NCI-H774 (cell line): ENCODE results near the gene FAM209A.
"Not testable (repeated sequence)": the region's sequence is repeated elsewhere in the genome, so short reads cannot be mapped to it uniquely, and the experiment has no call there.

Experiments
- DNase-seq: peaks from one replicate; lab custom pipeline; 2025; lab: John Stamatoyannopoulos, UW

Gene FAM209A, protein sequence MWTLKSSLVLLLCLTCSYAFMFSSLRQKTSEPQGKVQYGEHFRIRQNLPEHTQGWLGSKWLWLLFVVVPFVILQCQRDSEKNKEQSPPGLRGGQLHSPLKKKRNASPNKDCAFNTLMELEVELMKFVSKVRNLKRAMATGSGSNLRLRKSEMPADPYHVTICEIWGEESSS

DNA sequence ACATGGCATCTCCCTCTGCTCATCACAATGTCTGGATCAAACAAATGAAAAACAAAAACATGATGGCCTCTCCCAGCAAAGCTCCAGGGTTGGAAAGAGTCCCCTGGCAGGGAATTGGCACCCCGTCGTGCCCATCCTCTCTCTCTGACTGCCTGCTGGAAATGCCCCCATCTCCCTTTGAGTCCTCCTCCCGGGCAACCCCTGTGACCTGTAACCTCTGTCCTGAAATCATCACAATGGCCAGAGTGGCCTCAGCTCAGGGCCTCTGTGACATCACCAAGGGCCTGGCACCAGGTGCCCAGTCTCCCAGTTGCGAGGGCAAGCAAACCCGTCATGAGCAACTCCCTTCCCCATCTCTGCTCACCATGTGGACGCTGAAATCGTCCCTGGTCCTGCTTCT is at the start of gene FAM209A:
Gene FAM209A, plus strand, starts transcription at position 301 of the 400 bp plus-strand sequence. Its CDS starts 65 bp downstream, at position 366.
- DNase-seq: not testable (repeated sequence)

DNA sequence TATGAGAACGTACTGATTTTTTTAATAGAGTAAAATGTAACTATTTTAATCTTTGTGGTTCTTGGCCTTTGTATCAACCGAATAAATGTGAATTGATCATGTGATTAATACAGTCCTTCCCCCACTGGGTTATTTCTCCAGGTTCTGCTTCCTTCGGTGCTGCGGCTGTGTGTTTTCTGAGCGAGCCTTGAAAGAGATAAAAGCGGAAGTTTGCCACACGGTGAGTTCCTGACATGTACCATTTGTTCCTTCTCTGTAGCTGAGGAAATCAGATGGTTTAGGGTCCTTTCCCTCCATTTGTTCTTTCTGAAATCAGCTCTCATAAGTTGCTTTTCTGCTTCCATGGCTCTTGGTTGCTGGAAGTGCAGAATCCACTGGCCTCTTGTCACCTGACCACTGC is 40.6 kb upstream of the FAM209A start:
- no peak for DNase-seq

- no peak for DNase-seq
These were observed 37.3 kb upstream of the FAM209A start for GRCh38 chr20:56487216-56487615.

DNA sequence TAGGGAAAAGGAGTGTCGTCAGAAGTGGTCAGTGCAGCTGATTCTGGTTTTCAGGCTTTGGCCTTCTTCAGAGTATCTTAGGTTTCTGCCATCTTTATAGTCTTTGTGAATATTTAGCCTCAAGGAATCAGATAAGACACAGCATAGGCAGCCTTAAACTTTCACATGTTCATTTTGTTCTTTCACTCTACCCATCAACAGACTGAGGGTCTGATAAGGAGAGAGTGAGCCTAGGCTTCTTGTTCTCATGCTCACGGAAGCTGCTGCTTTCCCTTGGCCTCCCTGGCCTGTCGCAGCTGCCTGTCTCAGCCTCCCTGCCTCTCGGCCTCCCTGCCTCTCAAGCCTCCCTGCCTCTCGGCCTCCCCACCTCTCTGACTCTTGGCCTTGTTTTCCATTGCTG is 36.0 kb upstream of the FAM209A start:
- no peak for DNase-seq

DNA sequence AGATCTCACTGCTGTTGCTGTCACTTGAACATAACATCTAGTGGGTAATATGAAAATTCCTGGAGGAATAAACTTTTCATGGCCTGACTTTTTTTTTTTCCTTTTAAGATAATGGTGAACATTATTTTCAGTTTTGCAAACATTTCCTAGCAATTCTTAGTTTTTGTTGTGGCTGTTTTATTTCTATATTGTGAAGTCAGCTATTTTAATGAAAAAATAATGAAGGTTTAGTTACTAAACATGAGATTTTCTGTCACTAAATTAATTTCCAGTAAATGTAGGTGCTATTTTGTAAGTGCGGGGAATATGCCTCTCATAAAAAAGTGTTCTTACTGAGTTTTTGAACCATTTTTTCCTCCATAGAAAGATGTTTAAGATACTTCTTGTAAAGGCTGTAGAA is 23.4 kb upstream of the FAM209A start:
- DNase-seq: no peak

- no peak for DNase-seq
These were observed 20.6 kb upstream of the FAM209A start for GRCh38 chr20:56503916-56504315.

GRCh38 chr20:56504373-56505005 is 20.1 kb upstream of the FAM209A start:
- no peak for DNase-seq

GRCh38 chr20:56506103-56506502 is 18.4 kb upstream of the FAM209A start:
- no peak for DNase-seq

DNA sequence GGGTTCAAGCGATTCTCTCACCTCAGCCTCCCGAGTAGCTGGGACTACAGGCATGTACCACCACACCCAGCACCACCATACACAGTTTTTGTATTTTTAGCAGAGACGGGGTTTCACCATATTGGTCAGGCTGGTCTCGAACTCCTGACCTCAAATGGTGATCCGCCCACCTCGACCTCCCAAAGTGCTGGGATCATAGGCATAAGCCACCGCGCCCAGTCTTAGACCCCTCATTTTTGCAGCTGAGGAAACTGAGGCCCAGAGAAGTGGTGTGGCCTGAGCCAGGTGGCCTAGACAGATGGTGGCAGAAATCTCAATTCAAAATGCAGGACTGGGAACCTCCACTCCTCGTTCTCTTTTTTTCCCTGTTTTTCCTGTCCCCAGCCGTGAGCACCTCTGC is 12.6 kb upstream of the FAM209A start:
- DNase-seq: no peak

DNA sequence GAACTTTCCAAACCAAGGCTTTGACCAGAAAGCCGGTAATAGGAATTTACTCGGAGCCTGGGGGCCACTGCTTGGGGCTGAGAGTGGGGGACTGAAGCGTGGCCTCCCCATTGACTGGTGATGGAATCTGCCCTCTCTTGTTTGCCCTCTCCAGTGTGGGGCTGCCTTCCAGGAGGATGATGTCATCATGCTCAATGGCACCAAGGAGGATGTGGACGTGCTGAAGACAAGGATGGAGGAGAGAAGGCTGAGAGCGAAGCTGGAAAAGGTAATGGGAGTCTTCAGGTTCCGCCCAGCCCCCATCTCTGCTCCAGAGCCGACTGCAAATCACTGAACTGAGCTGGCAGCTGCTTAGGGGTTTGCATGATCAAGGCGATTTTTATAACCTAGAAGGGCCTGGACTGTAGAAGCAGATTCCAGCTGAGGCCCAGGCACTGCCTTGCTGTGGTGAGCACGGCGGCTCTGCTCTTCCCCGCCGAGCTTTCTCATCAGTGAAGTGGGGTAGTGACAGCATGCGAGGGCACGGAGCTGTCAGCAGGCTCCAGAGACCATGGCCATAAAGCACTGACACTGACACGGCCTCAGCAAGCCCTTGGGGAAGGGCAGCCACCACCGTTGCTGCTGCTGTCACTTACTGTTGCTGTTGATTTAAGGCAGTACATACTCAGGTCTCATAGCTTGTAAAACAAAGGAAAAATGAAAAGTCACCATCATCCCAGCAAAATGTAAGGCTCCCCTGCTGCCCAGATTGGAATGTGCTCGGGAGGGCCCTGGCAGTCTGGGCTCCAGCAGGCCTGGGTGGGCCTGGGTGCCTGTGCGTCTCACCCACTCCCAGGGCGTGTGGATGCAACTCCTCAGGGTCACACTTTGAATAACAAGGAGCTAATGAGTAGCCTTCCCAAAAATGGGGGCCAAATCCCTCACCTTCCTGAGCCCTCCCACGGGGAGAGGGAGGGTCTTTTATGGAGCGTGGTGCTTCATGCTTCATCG is 11.1 kb upstream of the FAM209A start:
- DNase-seq: no peak

DNA sequence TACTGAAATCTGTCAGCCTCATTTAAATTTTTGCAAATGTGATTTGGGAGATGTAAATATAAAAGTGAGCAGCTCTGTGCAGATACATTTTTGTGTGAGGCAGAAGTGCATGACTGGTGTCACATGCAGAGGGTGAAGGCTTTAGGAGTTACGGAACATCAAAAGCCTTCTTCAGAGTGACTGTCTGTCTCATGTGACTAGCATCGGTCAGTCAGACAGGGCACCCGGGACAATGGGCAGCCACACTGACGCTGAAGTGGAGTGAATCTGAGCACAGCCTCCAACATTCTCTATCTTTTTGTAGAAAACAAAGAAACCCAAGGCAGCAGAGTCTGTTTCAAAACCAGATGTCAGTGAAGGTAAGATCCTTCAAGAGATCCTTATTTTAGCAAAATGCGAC is 7.9 kb upstream of the FAM209A start:
- DNase-seq: no peak

DNA sequence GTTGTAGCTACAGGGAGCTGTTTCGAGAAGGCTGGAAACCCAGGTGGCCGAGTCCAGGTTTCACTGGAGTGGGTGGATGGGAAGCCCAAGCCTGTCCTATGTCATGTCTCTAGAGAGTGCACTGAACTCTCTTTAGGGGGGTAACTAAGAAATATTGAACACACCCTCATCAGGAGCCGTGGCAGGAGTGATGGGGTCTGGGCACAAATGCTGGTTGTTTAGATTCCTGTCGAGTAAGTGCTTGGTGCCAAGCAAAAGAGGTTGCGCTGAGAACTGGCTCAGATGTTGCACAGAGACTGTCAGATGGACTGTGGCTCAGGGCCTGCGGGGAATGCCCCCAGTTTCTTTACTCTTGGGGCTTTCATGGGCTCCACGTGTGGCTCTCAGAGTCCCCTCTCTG is 7.3 kb upstream of the FAM209A start:
- no peak for DNase-seq

GRCh38 chr20:56517641-56518040 is 6.9 kb upstream of the FAM209A start:
- no peak for DNase-seq

- DNase-seq: no peak
These were observed 6.4 kb upstream of the FAM209A start for GRCh38 chr20:56518126-56518525.

DNA sequence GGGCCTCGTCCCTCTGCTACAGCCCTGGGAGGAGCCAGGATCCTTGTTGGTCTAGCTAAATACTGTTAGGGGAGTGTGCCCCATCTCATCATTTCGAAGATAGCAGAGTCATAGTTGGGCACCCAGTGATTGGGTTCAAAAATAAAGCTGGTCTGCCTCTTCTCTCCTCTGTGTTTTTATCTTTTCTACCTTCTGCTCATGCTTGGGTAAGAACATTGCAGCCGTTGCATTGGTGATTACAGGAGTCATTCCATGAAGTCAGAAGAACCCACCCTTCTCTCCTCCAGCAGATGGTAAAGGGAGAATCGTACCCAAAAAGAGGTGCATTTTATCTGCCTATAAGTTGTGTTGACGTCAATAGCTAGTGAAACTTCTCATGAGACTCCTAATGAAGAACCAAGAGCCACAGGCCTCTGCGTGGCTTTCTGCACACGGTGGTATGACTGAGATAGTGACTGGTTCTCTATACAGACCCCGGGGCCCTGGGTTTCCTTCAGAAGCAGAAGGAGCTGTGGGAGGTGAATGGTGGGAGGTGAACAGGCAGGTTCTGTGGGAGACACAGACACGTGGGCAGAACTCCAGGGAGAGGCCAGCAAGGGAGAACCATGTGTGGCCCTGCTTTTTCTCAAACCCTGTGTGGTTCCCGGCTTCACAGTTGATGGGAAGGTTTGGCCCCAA is 5.7 kb upstream of the FAM209A start:
- DNase-seq: no peak

- no peak for DNase-seq
These were observed 5.0 kb upstream of the FAM209A start for GRCh38 chr20:56519551-56519950.

DNA sequence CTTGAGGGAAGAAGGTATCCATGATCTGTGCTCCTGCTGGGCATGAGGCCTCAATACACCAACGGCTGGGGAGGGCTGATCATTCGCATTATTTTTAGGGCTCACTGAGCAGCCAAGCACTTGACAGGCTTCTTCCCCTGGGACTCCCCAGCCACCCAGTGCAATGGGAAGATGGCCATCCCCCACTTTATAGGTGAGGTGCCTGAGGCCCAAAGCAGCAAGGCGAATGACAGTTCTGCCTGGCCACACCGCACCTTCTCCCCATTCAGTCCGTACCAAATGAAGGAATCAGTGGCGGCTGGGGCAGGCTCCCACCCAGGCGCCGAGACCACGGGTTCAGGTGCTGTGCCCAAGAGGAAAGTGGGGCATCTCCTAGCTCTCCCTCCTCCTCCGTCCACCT is 4.4 kb upstream of the FAM209A start:
- DNase-seq: no peak

DNA sequence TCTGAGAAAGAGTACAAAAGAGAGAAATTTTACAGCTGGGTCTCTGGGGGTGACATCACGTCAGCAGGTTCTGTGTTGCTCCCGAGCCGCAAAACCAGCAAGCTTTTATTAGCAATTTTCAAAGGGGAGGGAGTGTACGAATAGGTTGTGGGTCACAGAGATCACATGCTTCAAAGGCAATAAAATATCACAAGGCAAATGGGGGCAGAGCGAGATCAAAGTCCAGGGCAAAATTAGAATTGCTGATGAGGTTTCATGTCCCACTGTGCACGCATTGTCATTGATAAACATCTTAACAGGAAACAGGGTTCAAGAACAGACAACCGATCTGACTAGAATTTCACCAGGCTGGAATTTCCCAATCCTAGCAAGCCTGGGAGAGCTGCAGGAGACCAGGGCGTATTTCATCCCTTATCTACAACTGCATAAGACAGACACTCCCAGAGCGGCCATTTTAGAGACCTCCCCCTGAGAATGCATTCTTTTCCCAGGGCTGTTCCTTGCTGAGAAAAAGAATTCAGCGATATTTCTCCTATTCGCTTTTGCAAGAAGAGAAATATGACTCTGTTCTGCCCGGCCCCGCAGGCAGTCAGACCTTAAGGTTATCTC is 3.7 kb upstream of the FAM209A start:
- DNase-seq: not testable (repeated sequence)

GRCh38 chr20:56522311-56522710 is 2.2 kb upstream of the FAM209A start:
- DNase-seq: no peak

GRCh38 chr20:56527521-56527920 is 3.0 kb downstream of the FAM209A start:
- DNase-seq: no peak

DNA sequence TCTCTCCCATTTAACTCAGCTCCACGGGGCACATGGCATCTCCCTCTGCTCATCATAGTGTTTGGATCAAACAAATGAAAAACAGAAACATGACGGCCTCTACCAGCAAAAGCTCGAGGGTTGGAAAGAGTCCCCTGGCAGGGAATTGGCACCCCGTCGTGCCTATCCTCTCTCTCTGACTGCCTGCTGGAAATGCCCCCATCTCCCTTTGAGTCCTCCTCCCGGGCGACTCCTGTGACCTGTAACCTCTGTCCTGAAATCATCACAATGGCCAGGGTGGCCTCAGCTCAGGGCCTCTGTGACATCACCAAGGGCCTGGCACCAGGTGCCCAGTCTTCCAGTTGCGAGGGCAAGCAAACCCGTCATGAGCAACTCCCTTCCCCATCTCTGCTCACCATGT is 8.4 kb downstream of the FAM209A start, which contains the start of gene FAM209B:
Gene FAM209B, plus strand, starts transcription at position 301 of the 400 bp plus-strand sequence. Its CDS starts 96 bp downstream, at position 397.
- not testable (repeated sequence) for DNase-seq

GRCh38 chr20:56537997-56538396 is 13.5 kb downstream of the FAM209A start:
- DNase-seq: no peak
